Right ventricle myocardium superior (tissue), 1 donor: ENCODE results near the gene LUC7L. TPM values are rescaled to one million over a fixed set of nuclear protein-coding genes. Genes with fewer than 3 reads are reported as not detected.
"Not testable (repeated sequence)": the region's sequence is repeated elsewhere in the genome, so short reads cannot be mapped to it uniquely, and the experiment has no call there.

Source experiments
- ATAC-seq: fragments of 200-7000 bp; cut with Tn5 transposase; one replicate; pipeline ENCODE4 v1.9.1; 2020; ENCODE audit warnings: mild to moderate bottlenecking; ENCODE audit not compliant: poor library complexity
- DNase-seq: peaks from one replicate; pipeline ENCODE4 v3.0.0-alpha.2; 2020
- intact Hi-C: fragments of 100-400 bp; cut with DNase I; formaldehyde crosslinking; loops from one replicate; pipeline ENCODE4 v1.11.2; 2022
- total RNA-seq: library from RNA; stranded (reverse); fragmentation: NEBNext Ultra II Directional; extraction: Animal tissue kit (Norgen Biotek cat#: 25700); gene quantifications from one replicate; pipeline ENCODE4 v1.2.1, GENCODE V29; 2021
- donor health status: DM: no; HTN: yes; CAD: no; lungs with severe emphysema.

LUC7L gene
- total RNA-seq, 1 donor from 2014 or later: 25.0 TPM

GRCh38 chr16:173928-174769, 55.1 kb downstream of the LUC7L start:
- intact Hi-C loops, DNase-seq, ATAC-seq: not testable (repeated sequence)

GRCh38 chr16:173211-173854, 55.9 kb downstream of the LUC7L start:
- intact Hi-C loops, ATAC-seq, DNase-seq: not testable (repeated sequence)

GRCh38 chr16:172374-172941, 56.8 kb downstream of the LUC7L start, which contains the start of gene HBA2:
Gene HBA2, plus strand, starts transcription at chr16:172876. Its CDS starts 37 bp downstream, at chr16:172913.
- intact Hi-C loops, ATAC-seq, DNase-seq: not testable (repeated sequence)

GRCh38 chr16:170788-171187, 58.5 kb downstream of the LUC7L start:
- DNase-seq (no peak), ATAC-seq (no peak)
- intact Hi-C loops: no loop called here

GRCh38 chr16:170088-170507, 59.2 kb downstream of the LUC7L start:
- ATAC-seq: peak; percentile 48
- DNase-seq: peak; percentile 57
- intact Hi-C loops: not testable (repeated sequence)

GRCh38 chr16:169014-169413, 60.2 kb downstream of the LUC7L start:
- intact Hi-C loops: no loop called here
- no peak for ATAC-seq
- DNase-seq: no peak

GRCh38 chr16:168424-168823, 60.8 kb downstream of the LUC7L start:
- no peak for ATAC-seq
- no peak for DNase-seq
- intact Hi-C loops: no loop called here

- DNase-seq: no peak
- intact Hi-C loops: no loop called here
- ATAC-seq: no peak
Observed at GRCh38 chr16:167122-167690, 62.0 kb downstream of the LUC7L start.

- no peak for DNase-seq
- ATAC-seq: no peak
Observed at GRCh38 chr16:166375-167121, 62.7 kb downstream of the LUC7L start.

GRCh38 chr16:165539-166374, 63.5 kb downstream of the LUC7L start, which contains the start of gene HBM:
Gene HBM, plus strand, starts transcription at chr16:165978. Its CDS starts 20 bp downstream, at chr16:165998.
- DNase-seq (peak; percentile 10), ATAC-seq (no peak)
- intact Hi-C loops: no loop called here

More at GRCh38 chr16:166375-167121, 62.7 kb downstream of the LUC7L start:
- intact Hi-C loops: no loop called here

- intact Hi-C loops: no loop called here
- peak; percentile 34 for DNase-seq
Observed at GRCh38 chr16:164827-165538, 64.3 kb downstream of the LUC7L start.

GRCh38 chr16:164134-164823, 65.0 kb downstream of the LUC7L start:
- intact Hi-C loops, DNase-seq: not testable (repeated sequence)
- peak; percentile 46 for ATAC-seq

More at GRCh38 chr16:164827-165538, 64.3 kb downstream of the LUC7L start:
- ATAC-seq: no peak

- peak; percentile 45 for ATAC-seq
- intact Hi-C loops, DNase-seq: not testable (repeated sequence)
Observed at GRCh38 chr16:163696-164095, 65.6 kb downstream of the LUC7L start.

GRCh38 chr16:163139-163538, 66.1 kb downstream of the LUC7L start:
- DNase-seq, ATAC-seq: not testable (repeated sequence)

GRCh38 chr16:162271-162991, 66.8 kb downstream of the LUC7L start:
- ATAC-seq (no peak), DNase-seq (peak; percentile 21)
- intact Hi-C loops: no loop called here

More at GRCh38 chr16:163139-163538, 66.1 kb downstream of the LUC7L start:
- intact Hi-C loops: not testable (repeated sequence)
